Measurements from ENCODE around the gene MKS1.

Gene MKS1

DNA sequence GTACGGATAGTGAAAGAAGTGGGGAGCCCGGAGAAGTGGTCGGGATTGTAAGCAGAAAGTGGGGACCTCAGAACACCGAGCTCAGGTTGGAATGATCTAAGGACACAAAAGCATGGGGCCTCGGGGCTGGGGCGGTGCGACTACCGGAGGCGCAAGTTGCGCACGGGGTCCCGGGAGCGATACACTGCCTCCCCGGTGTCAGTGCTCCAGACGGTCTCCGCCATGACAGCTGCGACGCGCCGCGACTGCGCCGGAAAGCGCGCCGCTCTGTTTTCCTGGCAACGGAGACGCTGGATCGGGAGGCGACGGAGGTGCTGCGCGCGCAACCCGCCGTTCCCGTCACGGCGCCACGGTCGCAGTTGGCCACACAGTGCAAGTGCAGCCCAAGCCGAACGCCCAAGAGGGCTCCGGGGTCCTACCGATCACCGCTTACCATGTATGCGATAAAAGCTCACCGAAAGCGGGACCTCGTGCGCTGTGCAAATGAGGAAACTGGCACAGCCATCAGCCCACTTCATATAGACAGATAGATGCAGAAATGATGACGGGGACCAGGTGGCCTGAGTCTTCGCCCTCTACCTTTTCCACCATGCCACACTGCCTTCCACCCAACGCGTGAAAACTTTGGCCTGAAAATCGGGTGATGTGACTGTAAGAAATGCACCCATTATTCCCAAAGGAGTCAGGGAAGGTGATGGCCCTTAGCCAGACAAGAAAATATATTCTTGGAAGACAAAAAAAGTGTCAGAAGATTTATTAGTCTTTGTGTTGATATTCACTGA is at the start of gene MKS1:
TSS of gene MKS1 (minus strand) at position 249 of the 782 bp plus-strand sequence. CDS start at position 224, 25 bp downstream.
- DNase-seq (ENCODE audit: low spot score): peak; percentile 100

DNA sequence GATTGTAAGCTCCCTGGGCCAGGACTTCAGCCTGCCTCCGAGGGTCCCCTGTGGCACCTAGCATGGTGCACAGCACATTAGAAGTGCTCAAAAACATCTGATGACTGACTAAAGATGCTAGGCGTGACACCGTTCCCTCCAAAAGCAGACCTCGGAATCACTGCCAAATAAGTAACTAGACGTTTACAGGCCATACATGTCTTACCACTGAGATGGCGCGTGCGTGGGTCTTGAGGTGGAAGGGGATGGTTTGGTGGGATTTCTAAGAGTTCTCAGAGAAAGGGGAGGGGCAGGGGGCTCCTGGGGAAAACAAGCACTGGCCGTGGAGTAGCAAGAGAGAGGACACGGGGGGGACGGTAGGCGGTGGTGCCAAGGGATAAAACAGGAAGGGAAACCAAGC is 49.3 kb upstream of the MKS1 start:
- no peak for DNase-seq (ENCODE audit: low spot score)

DNA sequence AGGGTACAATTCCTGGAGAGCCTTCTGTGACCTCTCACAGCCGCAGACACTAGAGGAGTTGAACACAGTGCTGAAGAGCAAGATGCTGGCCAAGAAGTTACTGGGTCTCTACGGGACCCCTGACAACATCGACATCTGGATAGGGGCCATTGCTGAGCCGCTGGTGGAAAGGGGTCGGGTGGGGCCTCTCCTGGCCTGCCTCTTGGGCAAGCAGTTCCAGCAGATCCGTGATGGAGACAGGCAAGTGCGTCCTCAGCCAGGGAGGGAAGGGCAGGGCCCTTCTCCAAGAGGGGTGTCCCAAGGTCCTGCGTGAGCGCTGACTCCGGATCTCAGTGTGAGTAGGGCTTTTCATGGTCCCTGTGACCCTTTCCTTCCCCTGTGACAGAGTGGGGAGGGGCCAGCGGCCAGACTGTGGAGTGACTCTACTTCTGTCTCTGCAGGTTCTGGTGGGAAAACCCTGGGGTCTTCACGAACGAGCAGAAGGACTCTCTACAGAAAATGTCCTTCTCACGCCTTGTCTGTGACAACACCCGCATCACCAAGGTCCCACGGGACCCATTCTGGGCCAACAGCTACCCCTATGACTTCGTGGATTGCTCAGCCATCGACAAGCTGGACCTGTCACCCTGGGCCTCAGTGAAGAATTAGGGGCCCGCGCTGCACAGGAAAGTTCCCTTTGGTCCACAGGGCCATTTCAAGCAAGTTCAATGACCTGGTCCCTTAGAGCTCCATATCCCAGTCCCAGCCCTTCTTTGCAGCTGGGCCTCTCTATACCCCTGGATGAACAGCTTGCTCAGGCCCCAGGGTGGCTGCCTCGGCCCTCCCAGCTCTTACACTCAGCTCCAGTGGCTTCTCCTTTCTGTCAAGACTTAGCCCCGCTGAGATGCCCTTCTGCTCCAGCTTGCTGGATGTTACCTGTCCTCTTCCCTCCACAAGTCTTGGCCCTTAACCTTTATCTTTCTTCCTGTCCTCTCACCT is 48.6 kb upstream of the MKS1 start:
- DNase-seq (ENCODE audit: low spot score): no peak

DNA sequence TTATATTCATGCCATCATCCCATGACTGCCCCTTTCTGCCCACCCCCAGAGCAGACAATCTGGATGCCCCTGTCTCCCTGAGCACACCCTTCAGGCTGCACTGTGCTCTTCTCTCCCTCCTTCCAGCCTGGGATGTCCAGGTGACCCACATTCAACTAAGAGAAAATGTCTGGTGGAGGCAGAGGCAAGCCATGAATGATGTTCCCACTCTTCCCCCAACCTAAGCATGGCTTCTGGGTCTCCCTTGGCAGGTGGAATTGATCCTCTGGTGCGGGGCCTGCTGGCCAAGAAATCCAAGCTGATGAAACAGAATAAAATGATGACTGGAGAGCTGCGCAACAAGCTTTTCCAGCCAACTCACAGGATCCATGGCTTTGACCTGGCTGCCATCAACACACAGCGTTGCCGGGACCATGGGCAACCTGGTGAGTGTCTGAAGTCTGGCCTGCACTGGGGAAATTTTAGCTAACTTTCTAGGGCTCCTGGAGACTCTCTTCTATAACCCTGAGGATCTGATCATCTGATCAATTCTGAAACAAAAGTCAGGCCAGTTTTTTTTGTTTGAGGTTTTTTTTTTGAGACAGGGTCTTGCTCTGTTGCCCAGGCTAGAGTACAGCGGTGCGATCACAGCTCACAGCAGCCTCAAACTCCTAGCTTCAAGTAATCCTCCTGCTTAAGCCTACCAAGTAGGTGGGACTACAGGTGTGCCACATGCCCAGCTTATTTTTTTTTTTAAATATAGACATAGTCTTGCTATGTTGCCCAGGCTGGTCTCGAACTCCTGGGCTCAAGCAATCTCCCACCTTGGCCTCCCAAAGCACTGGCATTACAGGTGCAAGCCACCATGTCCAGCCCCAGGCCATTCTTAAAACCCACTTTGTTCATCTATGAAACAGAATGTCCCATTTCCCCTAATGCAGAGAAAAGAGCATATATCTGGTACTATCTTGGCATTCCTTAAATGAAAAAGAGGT is 47.1 kb upstream of the MKS1 start:
- DNase-seq (ENCODE audit: low spot score): no peak

DNA sequence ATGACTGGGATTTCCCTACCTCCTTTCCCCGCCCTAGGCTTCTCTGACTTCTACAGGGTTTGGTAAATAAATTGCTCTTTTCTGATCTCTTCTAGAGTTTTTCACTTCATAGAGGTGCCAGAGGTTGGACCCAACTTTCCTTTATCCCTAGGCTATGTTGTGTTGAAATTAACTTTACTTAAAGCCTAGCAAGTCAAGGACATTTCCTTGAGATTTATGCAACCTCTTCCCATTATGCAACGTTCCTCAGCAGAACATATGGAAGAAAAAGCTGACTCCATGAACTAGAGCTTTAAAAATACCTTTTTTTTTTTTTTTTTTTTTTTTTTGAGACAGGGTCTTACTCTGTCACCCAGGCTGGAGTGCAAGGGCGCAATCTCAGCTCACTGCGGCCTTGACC is 46.2 kb upstream of the MKS1 start:
- DNase-seq (ENCODE audit: low spot score): no peak

DNA sequence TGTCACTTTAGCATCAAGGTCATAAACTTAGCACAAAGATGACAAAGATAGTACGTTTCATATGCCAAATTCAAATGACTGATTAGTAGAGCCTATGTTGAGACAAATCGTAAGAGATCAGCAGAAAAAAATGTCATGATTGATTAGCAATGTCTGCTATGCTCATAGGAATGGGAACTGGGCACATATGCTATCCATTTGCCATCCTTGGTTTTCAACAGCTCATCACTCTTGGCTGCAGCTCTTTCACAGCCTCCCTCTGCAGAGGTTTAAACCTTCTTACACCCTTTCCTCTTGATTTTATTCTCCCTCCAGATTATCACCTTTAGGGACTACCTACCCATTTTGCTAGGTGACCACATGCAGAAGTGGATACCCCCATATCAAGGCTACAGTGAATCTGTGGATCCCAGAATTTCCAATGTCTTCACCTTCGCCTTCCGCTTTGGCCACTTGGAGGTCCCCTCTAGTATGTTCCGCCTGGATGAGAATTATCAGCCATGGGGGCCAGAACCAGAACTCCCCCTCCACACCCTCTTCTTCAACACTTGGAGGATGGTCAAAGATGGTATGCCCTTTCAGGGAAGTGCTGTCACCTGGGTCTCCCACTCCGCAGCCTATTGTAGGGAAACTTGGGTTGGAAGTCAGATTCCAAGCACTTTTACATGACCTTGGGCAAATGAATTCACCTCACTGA is 45.5 kb upstream of the MKS1 start:
- no peak for DNase-seq (ENCODE audit: low spot score)

DNA sequence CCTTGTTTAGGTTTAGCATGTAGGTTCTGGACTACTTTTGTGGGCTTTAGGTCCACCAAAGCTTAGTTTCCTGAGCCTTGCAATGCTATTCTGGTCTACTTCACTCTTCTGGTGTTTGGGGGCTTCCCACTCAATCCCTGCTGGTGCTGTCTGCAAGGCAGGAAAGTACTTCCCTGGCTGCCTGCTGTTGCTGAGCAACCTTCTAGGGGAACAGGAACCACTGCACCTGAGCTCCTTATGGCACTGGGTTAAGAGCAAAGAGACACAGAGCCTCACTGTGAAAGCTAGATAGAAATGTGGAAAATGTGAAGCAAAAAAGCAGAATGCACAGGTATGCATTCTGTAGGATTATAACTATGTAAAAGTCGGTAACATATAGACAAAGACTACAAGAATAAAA is 44.7 kb upstream of the MKS1 start:
- DNase-seq (ENCODE audit: low spot score): no peak

DNA sequence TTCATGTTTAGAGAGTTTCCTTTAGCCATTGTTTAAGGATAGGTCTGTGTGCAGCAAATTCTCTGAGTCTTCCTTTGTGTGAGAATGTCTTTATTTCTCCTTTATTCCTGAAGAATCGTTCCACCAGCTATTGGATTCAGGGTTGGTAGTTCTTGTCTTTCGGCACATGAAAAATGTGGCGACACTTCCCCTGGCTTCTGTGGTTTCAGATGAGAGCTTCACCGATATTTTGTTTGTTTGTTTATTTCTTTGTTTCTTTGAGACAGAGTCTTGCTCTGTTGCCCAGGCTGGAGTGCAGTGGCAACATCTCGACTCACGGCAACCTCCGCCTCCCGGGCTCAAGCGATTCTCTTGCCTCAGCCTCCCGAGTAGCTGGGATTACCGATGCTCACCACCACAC is 43.1 kb upstream of the MKS1 start:
- DNase-seq (ENCODE audit: low spot score): no peak

DNA sequence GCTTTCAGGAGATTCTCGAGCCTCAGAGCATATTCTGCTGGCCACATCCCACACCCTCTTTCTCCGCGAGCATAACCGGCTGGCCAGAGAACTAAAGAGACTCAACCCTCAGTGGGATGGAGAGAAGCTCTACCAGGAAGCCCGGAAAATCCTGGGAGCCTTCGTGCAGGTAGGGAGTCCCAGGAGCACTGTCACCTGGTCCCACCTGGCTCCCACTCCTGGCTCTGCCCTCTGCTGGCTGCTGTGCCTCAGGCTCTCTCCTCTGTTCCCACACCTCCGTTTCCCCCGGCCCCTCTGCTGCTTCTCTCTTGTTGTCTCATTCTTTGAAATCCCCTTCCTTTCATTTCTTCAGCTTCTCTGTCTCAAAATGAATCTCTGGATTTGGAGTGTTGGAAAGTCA is 35.7 kb upstream of the MKS1 start:
- no peak for DNase-seq (ENCODE audit: low spot score)

DNA sequence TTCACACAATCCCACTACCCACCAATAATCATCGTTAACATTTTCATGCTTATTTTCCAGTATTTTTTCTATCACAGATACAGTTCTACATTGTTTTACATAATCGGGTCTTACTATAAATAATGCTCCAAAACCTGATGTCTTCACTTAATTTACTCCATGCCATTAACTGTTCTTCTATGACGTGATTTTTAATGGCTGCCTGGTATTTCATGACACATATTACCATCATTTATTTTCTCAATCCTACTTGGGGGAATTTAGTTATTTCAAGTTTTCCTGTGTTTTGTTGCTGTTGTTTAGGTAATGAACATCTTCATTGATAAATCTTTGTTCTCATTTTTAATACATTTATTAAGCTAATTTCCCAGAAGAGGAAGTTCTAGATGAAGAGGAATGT is 34.0 kb upstream of the MKS1 start:
- DNase-seq (ENCODE audit: low spot score): no peak

DNA sequence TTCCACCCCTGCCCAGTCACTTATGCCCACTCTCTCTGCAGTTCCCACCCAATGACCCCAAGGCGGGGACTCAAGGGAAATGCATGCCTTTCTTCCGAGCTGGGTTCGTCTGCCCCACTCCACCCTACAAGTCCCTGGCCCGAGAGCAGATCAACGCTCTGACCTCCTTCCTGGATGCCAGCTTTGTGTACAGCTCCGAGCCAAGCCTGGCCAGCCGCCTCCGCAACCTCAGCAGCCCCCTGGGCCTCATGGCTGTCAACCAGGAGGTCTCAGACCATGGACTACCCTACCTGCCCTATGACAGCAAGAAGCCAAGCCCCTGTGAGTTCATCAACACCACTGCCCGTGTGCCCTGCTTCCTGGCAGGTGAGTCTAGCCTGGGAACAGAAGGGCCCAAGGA is 33.1 kb upstream of the MKS1 start:
- no peak for DNase-seq (ENCODE audit: low spot score)

DNA sequence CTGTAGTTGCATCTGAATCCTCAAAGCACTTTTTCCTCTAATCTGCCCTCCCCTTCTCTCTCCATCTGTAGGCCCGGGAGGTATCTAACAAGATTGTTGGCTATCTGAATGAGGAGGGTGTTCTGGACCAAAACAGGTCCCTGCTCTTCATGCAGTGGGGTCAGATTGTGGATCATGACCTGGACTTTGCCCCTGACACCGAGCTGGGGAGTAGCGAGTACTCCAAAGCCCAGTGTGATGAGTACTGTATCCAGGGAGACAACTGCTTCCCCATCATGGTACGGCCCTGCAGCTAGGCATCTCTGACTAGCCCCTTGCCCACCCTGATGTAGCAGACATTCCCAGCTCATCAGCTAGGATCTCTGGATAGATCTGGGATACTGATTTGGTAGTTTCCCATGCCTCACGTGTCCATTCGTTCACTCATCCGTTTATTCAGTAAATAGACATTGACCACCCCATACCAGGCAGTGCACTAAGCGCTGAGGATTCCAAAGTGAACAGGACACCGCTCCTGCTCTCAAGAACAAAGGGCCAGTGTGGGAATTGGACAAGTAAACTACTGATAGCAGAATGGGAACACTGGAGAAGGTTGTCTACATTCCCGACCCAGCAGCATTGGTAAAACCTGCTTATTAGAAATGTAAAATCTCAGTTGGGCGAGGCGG is 31.4 kb upstream of the MKS1 start:
- DNase-seq (ENCODE audit: low spot score): no peak

DNA sequence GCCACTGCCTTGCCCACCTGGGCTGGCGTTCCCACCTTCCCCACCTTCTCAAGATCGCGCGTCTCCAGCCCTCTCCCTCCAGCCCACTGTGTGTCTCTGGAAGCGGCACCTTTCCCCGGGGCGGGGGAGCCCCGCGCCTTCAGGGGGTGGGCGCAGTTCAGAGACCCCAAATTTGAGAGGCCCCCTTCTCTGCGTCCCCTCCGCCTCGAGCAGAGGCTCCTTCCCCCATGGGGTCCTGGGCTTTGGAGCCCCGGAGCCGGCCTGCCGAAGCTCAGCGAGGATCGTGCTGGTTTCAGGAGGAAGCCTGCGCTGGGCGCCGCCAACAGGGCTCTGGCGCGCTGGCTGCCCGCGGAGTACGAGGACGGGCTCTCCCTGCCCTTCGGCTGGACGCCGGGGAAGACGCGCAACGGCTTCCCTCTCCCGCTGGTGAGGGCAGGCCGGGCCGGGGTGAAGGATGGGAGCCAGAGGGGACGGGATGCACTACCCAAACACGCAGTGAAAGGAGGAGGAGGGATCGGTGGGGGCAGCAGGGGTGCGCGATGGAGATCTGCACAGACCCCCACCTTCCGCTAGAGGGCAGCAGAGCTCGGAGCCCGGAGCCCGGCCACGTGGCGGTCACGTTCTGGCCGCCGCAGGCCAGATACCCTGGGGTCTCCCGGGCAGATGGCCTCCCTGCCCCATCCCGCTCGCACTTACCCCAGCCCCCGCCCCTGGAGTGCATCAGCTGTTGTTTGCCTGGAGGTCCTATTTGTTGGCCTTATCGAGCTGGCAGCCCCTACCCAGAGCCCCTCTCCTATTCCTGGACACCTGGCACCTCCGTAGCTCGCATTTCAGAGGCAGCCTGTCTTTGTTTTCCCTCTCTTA is 30.4 kb upstream of the MKS1 start:
- DNase-seq (ENCODE audit: low spot score): peak; percentile 96

DNA sequence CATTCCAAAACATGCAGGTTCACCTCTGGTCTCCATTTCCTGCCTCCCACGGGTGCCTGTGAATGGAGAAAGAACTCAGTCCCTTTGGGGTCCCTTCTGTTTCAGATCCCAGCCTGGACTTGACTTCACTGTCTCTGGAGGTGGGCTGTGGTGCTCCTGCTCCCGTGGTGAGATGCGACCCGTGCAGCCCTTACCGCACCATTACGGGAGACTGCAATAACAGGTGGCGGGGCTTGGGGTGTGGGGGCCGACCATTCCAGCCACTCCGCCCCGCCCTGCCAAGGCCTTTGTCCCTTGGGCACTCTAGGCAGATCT is 29.9 kb upstream of the MKS1 start:
- no peak for DNase-seq (ENCODE audit: low spot score)

DNA sequence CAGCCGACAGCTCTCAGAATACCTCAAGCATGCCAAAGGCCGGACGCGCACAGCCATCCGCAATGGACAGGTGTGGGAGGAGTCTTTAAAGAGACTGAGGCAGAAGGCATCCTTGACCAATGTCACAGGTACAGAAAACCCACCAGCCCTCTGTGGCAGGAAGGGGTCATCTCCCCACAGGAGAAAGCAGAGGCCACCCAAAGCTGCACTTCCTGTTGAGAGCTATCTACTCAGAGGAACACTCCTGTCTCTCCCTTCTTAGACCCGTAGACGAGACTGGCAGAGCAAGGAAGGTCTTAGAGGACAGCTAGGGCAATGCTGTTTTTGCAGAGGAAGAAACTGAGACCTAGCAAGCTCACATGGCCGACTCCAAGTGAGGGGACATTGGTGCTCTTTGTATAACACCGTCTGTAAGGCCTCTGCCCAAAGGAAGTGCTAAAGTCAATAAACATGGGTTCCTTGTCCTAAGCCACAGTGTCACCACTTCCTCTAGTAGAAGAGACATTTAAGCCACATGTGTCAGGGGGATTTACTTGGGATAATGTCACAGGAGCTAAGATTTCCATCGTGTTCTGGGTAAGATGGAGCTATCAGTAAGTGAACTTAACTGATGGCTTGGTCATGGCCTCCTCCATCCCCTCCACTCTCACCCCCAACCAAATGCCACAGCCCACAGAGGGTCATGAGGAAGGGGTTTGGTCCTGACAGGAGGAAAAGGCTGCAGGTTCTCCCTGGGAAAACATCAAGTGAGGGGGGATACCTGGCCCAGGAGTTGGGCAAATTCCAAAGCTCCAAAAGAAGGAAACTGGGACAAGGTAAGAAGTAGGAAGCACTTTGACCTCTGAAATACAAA is 28.7 kb upstream of the MKS1 start:
- no peak for DNase-seq (ENCODE audit: low spot score)

DNA sequence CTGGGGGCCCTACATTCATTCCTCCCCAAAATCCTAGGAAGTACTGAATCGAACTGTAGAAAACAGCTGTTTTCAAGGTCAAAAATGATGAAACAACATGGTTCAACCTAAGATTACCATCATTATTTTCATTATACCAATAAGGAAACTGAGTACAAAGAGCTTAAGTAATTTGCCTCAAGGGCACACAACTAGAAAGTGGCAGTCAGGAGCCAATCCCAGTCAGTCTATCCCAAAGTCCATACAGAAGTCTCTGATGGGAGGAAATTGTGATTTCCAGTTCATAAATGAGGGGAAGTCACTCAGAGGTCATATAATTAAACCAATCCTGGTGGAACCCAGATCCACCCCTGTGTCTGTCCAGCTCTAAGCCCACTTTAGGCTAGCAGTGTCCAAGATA is 27.7 kb upstream of the MKS1 start:
- DNase-seq (ENCODE audit: low spot score): no peak

DNA sequence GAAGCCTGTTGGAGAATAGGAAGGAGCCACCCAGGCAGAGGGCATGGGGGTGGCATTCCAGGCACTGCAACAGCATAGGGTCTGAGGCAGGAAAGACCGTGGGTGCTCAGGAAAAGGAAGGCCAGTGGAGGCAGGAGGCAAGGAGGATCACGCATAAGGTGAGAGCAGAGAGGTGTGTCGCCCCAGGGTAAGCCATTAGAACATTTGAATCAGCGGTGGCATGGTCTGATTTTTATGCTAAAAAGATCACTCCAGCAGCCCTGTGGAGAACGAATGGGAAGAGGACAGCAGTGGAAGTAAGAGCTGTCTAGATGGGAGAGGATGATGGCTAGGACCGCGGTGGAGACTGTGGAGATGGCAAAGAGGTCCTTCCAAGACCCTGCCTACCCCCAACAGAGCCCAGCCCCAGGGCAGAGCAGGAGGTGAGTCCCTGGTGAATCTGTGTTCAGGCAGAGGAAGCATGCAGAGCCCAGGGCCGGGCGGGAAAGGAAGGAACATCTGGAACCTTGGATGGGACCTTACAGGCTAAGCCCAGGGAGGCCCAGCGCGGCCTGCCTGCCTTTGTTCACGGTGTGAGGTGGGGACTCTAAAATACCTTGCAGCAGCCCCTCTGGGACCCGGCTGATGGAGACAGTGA is 27.2 kb upstream of the MKS1 start:
- no peak for DNase-seq (ENCODE audit: low spot score)

DNA sequence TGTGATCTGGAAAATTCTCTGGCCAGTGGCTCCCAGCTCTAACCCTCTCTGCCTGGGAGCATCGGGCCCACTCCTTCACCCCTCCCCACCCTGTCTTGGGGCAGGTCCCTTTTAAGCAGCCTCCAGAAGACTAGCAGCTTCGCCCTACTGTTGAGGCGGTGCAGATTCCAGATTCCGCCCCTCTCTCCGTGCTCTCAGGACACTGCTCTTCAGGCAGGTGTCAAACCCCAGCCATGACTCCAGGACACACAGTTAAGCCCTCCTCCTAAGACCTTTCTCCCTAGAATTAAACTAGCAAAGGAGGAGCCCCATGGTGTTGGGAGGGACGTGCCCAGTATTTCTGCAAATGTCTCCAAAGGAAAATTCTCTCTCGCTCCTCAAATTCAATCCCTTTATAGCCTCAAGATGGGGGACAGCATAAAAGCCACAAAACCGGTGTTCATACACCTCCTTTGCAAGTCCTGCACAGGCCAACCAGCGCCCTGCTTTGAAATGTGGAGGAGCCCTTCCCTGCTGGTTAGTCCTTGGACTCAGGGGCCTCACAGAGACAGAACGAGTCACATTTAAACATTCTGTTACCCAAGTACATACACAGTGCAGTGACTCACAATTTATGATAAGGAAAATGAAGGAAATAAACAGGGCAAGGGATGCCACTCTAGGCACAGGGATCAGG is 26.5 kb upstream of the MKS1 start:
- DNase-seq (ENCODE audit: low spot score): no peak

Measured in AG20443 (cell line).